Measurements from ENCODE around the gene TMEM14B. TPM values are rescaled to one million over a fixed set of nuclear protein-coding genes. Genes with fewer than 3 reads are reported as not detected.

The TMEM14B gene
- total RNA-seq, 1 experiment from 2014 or later = 90.7 TPM

DNA sequence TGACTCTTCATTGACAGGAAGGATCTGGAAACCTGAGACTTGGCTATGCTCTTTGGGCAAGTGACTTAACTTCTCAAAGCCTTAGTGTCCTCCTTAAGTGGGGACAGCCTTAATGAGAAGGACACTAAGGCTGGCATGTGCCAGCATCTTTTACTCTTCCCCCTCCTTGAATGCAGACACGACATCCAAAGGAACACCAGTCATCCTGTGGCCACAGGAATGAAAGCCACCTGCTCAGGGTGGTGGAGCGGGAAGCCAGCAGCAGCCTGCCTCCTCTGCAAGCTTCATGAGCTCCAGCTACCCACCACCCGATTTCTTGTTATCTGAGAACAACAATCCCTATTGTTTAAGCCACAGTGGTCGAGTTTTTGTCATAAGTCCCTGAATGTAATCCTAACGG is 44.5 kb downstream of the TMEM14B start:
- H3K4me1 ChIP-seq (ENCODE audit: insufficient read depth, low read length, poor library complexity, severe bottlenecking) = no peaks in the 10 kb centered on the region
- no peak overlapping the region for H3K4me3 ChIP-seq (ENCODE audit: low read depth, low read length, poor library complexity, severe bottlenecking)
- BruUV-seq (replicated peaks) = no TSS peak
- CTCF ChIA-PET = no interaction called here
- no peaks in the 10 kb centered on the region for H3K27me3 ChIP-seq (replicated peaks; ENCODE audit: insufficient read depth, low read depth, low read length, poor library complexity)
- POLR2A ChIA-PET (ENCODE audit: low non-redundant PET) = no interaction called here
- intact Hi-C loops (cut with micrococcal nuclease; ENCODE audit: unreplicated experiment) = no loop called here
- H3K9me3 ChIP-seq (ENCODE audit: low read depth, low read length, poor library complexity, severe bottlenecking) = no peaks in the 10 kb centered on the region
- no peaks in the 10 kb centered on the region for H3K36me3 ChIP-seq (ENCODE audit: insufficient read depth, low read length, poor library complexity, severe bottlenecking)
- no peak for TF ChIP-seq EZH2 (IDR thresholded peaks at IDR 0.05; ENCODE audit: borderline replicate concordance, low read depth, low read length, poor library complexity, severe bottlenecking)
- TF ChIP-seq, protein P1, sequence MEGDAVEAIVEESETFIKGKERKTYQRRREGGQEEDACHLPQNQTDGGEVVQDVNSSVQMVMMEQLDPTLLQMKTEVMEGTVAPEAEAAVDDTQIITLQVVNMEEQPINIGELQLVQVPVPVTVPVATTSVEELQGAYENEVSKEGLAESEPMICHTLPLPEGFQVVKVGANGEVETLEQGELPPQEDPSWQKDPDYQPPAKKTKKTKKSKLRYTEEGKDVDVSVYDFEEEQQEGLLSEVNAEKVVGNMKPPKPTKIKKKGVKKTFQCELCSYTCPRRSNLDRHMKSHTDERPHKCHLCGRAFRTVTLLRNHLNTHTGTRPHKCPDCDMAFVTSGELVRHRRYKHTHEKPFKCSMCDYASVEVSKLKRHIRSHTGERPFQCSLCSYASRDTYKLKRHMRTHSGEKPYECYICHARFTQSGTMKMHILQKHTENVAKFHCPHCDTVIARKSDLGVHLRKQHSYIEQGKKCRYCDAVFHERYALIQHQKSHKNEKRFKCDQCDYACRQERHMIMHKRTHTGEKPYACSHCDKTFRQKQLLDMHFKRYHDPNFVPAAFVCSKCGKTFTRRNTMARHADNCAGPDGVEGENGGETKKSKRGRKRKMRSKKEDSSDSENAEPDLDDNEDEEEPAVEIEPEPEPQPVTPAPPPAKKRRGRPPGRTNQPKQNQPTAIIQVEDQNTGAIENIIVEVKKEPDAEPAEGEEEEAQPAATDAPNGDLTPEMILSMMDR (conservative IDR thresholded peaks at IDR 0.05; ENCODE audit: low read depth, low read length) = no peak
- no peak overlapping the region for H3K27ac ChIP-seq (ENCODE audit: low read depth, low read length, poor library complexity, severe bottlenecking)
- DNase-seq (ENCODE audit: low spot score) = no peak

DNA sequence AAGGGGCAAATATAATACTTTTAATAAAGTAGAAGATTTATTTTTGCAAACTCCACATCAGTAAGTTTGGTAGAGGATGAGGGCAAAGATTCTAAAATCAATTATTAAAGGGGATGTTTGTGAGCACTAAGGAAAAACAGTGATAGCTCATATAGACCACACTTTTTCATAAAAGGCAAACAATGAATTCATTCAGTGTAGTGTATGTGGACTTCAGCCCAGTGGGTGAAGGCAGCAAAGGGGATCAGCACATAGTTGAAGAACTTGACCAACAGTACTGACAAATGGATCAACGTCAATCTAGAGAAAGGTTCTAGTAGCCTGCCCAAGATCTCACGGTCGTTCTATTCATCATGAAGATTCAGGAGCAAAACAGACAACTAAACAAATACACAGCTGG is 45.4 kb downstream of the TMEM14B start:
- H3K27me3 ChIP-seq (replicated peaks; ENCODE audit: insufficient read depth, low read depth, low read length, poor library complexity) = no peaks in the 10 kb centered on the region
- no peaks in the 10 kb centered on the region for H3K9me3 ChIP-seq (ENCODE audit: low read depth, low read length, poor library complexity, severe bottlenecking)
- H3K27ac ChIP-seq (ENCODE audit: low read depth, low read length, poor library complexity, severe bottlenecking) = no peak overlapping the region
- H3K36me3 ChIP-seq (ENCODE audit: insufficient read depth, low read length, poor library complexity, severe bottlenecking) = no peaks in the 10 kb centered on the region
- no peak overlapping the region for H3K4me3 ChIP-seq (ENCODE audit: low read depth, low read length, poor library complexity, severe bottlenecking)
- CTCF ChIA-PET = no interaction called here
- intact Hi-C loops (cut with micrococcal nuclease; ENCODE audit: unreplicated experiment) = no loop called here
- BruUV-seq (replicated peaks) = no TSS peak
- POLR2A ChIA-PET (ENCODE audit: low non-redundant PET) = no interaction called here
- TF ChIP-seq, protein P1 (conservative IDR thresholded peaks at IDR 0.05; ENCODE audit: low read depth, low read length) = no peak
- no peak for TF ChIP-seq EZH2 (IDR thresholded peaks at IDR 0.05; ENCODE audit: borderline replicate concordance, low read depth, low read length, poor library complexity, severe bottlenecking)
- no peak for DNase-seq (ENCODE audit: low spot score)
- no peaks in the 10 kb centered on the region for H3K4me1 ChIP-seq (ENCODE audit: insufficient read depth, low read length, poor library complexity, severe bottlenecking)

DNA sequence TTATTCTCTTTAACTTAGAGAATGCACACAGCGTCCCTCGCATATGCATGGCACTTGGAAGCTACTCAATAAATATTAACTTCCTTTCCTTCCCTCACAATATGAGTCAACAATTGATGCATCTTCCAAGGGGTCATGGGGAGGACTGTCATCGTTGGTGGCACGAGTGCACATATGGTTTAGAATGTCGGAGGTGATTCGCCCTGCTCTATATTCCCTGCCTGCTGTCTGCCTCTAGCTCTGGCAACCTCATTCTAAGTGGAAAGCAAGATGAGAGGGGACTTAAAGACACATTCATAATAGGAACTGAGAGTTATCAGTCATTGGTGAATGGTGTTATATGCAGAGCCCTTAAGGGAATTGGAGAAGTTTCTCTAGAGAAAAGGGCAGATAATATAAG is 46.1 kb downstream of the TMEM14B start:
- intact Hi-C loops (cut with micrococcal nuclease; ENCODE audit: unreplicated experiment) = no loop called here
- no peak overlapping the region for H3K4me3 ChIP-seq (ENCODE audit: low read depth, low read length, poor library complexity, severe bottlenecking)

More for the DNA sequence above, 46.1 kb downstream of the TMEM14B start:
- ChIA-PET CTCF (no interaction called here), POLR2A (ENCODE audit: low non-redundant PET) (no interaction called here)
- no peaks in the 10 kb centered on the region for H3K27me3 ChIP-seq (replicated peaks; ENCODE audit: insufficient read depth, low read depth, low read length, poor library complexity)
- no peak for TF ChIP-seq EZH2 (IDR thresholded peaks at IDR 0.05; ENCODE audit: borderline replicate concordance, low read depth, low read length, poor library complexity, severe bottlenecking)
- TF ChIP-seq, protein P1 (conservative IDR thresholded peaks at IDR 0.05; ENCODE audit: low read depth, low read length) = no peak
- no TSS peak for BruUV-seq (replicated peaks)
- H3K4me1 ChIP-seq (ENCODE audit: insufficient read depth, low read length, poor library complexity, severe bottlenecking) = no peaks in the 10 kb centered on the region
- DNase-seq (ENCODE audit: low spot score) = no peak
- H3K36me3 ChIP-seq (ENCODE audit: insufficient read depth, low read length, poor library complexity, severe bottlenecking) = no peaks in the 10 kb centered on the region
- H3K27ac ChIP-seq (ENCODE audit: low read depth, low read length, poor library complexity, severe bottlenecking) = no peak overlapping the region
- no peaks in the 10 kb centered on the region for H3K9me3 ChIP-seq (ENCODE audit: low read depth, low read length, poor library complexity, severe bottlenecking)
